Large intestine (tissue), 3 donors: ENCODE results near the gene FBLN1. TPM values are rescaled to one million over a fixed set of nuclear protein-coding genes. Genes with fewer than 3 reads are reported as not detected.
"Not testable (repeated sequence)": the region's sequence is repeated elsewhere in the genome, so short reads cannot be mapped to it uniquely, and the experiment has no call there.

Experiments
- DNase-seq, 2 donors: peaks; one replicate each; pipeline versions ENCODE4 v3.0.0 to v3.0.0-alpha.2; 2013
- H3K27ac ChIP-seq: one replicate; pipeline ENCODE4 v1.5.1; 2013; ENCODE audit warnings: low read length
- H3K27me3 ChIP-seq: 2 replicates; pipeline ENCODE4 v1.6.1; 2013; ENCODE audit warnings: low read length; ENCODE audit not compliant: control insufficient read depth, insufficient read depth
- H3K36me3 ChIP-seq: 2 replicates; pipeline ENCODE4 v1.6.1; 2013; ENCODE audit warnings: low read length; ENCODE audit not compliant: control insufficient read depth, insufficient read depth
- H3K4me1 ChIP-seq: one replicate; pipeline ENCODE4 v1.6.1; 2013; ENCODE audit warnings: low read length; ENCODE audit not compliant: control insufficient read depth, insufficient read depth
- H3K4me3 ChIP-seq: one replicate; pipeline ENCODE4 v1.5.1; 2013; ENCODE audit warnings: low read length
- H3K9me3 ChIP-seq: one replicate; pipeline ENCODE4 v1.6.1; 2013; ENCODE audit warnings: mild to moderate bottlenecking, low read depth, low read length, moderate library complexity; ENCODE audit not compliant: control insufficient read depth
- WGBS: methylation state at CpG from one replicate; pipeline ENCODE4 v1.1.5; 2013; ENCODE audit warnings: low lambda C conversion rate; ENCODE audit not compliant: insufficient coverage; 5-methylcytosine and 5-hydroxymethylcytosine counted together
- polyA plus RNA-seq: library from polyadenylated mRNA; unstranded; fragments of 120-200 nt; gene quantifications from one replicate; pipeline ENCODE4 v1.2.1, GENCODE V29; 2013

The FBLN1 gene
- polyA plus RNA-seq, 1 donor = 70.4 TPM

GRCh38 chr22:45552580-45553350, 50.1 kb downstream of the FBLN1 start:
- H3K27me3 ChIP-seq = no peaks in the 10 kb centered on the region
- H3K36me3 ChIP-seq = peaks cover 37% of the 10 kb centered on the region
- WGBS = no CpG with 5 or more reads among the region's 30 CpGs
- H3K4me3 ChIP-seq = no peak overlapping the region
- H3K9me3 ChIP-seq = no peaks in the 10 kb centered on the region
- peak in 1 of 2 donors; percentile 25 for DNase-seq
- H3K4me1 ChIP-seq = peaks cover 3% of the 10 kb centered on the region
- H3K27ac ChIP-seq = peak overlapping the region; percentile 38

- H3K9me3 ChIP-seq = no peaks in the 10 kb centered on the region
- peak; percentile 71 for DNase-seq
- H3K27me3 ChIP-seq = no peaks in the 10 kb centered on the region
- peaks cover 30% of the 10 kb centered on the region for H3K36me3 ChIP-seq
- no CpG with 5 or more reads among the region's 23 CpGs for WGBS
- peak overlapping the region; percentile 38 for H3K27ac ChIP-seq
- peaks cover 3% of the 10 kb centered on the region for H3K4me1 ChIP-seq
- H3K4me3 ChIP-seq = no peak overlapping the region
Observed at GRCh38 chr22:45553351-45554039, 50.8 kb downstream of the FBLN1 start.

- no peaks in the 10 kb centered on the region for H3K9me3 ChIP-seq
- WGBS = no CpG with 5 or more reads among the region's 16 CpGs
- H3K4me3 ChIP-seq = no peak overlapping the region
- H3K27ac ChIP-seq = no peak overlapping the region
- no peaks in the 10 kb centered on the region for H3K27me3 ChIP-seq
- peaks cover 3% of the 10 kb centered on the region for H3K4me1 ChIP-seq
- H3K36me3 ChIP-seq = peaks cover 26% of the 10 kb centered on the region
- DNase-seq = no peak
Observed at GRCh38 chr22:45554040-45554406, 51.3 kb downstream of the FBLN1 start.

GRCh38 chr22:45554861-45555260, 52.2 kb downstream of the FBLN1 start:
- peaks cover 3% of the 10 kb centered on the region for H3K4me1 ChIP-seq
- DNase-seq = no peak
- H3K9me3 ChIP-seq = no peaks in the 10 kb centered on the region
- peaks cover 20% of the 10 kb centered on the region for H3K36me3 ChIP-seq
- no CpG with 5 or more reads among the region's 19 CpGs for WGBS
- H3K27me3 ChIP-seq = no peaks in the 10 kb centered on the region
- no peak overlapping the region for H3K27ac ChIP-seq
- no peak overlapping the region for H3K4me3 ChIP-seq

GRCh38 chr22:45557926-45558325, 55.2 kb downstream of the FBLN1 start:
- not testable (repeated sequence) for H3K27me3 ChIP-seq, DNase-seq, H3K4me1 ChIP-seq, H3K27ac ChIP-seq, H3K4me3 ChIP-seq, H3K36me3 ChIP-seq, H3K9me3 ChIP-seq
- no CpG with 5 or more reads among the region's 7 CpGs for WGBS

- not testable (repeated sequence) for H3K27ac ChIP-seq, H3K4me1 ChIP-seq, H3K36me3 ChIP-seq, H3K4me3 ChIP-seq, DNase-seq, H3K27me3 ChIP-seq
- H3K9me3 ChIP-seq = peaks cover 11% of the 10 kb centered on the region
- WGBS = no CpG with 5 or more reads among the region's 3 CpGs
Observed at GRCh38 chr22:45560092-45560491, 57.4 kb downstream of the FBLN1 start.

GRCh38 chr22:45560761-45561160, 58.1 kb downstream of the FBLN1 start:
- H3K27ac ChIP-seq, H3K36me3 ChIP-seq, H3K4me3 ChIP-seq, DNase-seq, H3K4me1 ChIP-seq, H3K27me3 ChIP-seq: not testable (repeated sequence)
- no CpG with 5 or more reads among the region's 4 CpGs for WGBS
- H3K9me3 ChIP-seq = peaks cover 11% of the 10 kb centered on the region

- Histone ChIP-seq H3K27me3 (no peaks in the 10 kb centered on the region), H3K9me3 (peaks cover 11% of the 10 kb centered on the region), H3K36me3 (peaks cover 3% of the 10 kb centered on the region), H3K27ac (no peak overlapping the region), H3K4me3 (no peak overlapping the region), H3K4me1 (no peaks in the 10 kb centered on the region)
- DNase-seq = no peak
- WGBS = no CpG with 5 or more reads among the region's 5 CpGs
Observed at GRCh38 chr22:45562102-45562501, 59.4 kb downstream of the FBLN1 start.

GRCh38 chr22:45562537-45563361, 60.1 kb downstream of the FBLN1 start:
- no peaks in the 10 kb centered on the region for H3K27me3 ChIP-seq
- no peak overlapping the region for H3K4me3 ChIP-seq
- peaks cover 3% of the 10 kb centered on the region for H3K36me3 ChIP-seq
- no peak overlapping the region for H3K27ac ChIP-seq
- no peaks in the 10 kb centered on the region for H3K4me1 ChIP-seq
- no peak for DNase-seq
- H3K9me3 ChIP-seq = peaks cover 11% of the 10 kb centered on the region
- 97% methylated on average over 7 of the region's 44 CpGs for WGBS

- no peaks in the 10 kb centered on the region for H3K27me3 ChIP-seq
- no peak overlapping the region for H3K27ac ChIP-seq
- no peaks in the 10 kb centered on the region for H3K4me1 ChIP-seq
- DNase-seq = no peak
- H3K36me3 ChIP-seq = peaks cover 3% of the 10 kb centered on the region
- H3K9me3 ChIP-seq = peaks cover 11% of the 10 kb centered on the region
- no peak overlapping the region for H3K4me3 ChIP-seq
- 80% methylated on average over 1 of the region's 20 CpGs for WGBS
Observed at GRCh38 chr22:45563362-45564040, 60.8 kb downstream of the FBLN1 start.
